CD4-positive, alpha-beta T cell treated with Interleukin-4 for 4 hours (primary cell): ENCODE measurements around the gene ATAD3B.
"Not testable (repeated sequence)": the region's sequence is repeated elsewhere in the genome, so short reads cannot be mapped to it uniquely, and the experiment has no call there.

Experiments
- DNase-seq: peaks from one replicate; pipeline ENCODE4 v3.0.0-alpha.2; 2020

The ATAD3B gene

DNA sequence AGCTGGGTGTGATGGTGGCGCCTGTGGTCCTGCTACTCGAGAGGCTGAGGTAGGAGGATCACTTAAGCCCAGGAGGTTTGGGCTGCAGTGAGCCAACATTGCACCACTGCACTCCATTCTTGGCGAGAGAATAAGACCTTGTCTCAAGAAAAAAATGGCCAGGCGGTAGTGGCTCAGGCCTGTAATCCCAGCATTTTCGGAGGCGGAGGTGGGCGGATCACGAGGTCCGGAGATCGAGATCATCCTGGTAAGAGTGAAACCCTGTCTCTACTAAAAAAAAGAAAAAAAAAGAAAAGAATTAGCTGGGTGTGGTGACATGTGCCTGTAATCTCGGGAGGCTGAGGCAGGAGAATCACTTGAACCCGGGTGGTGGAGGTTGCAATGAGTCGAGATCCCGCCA, 11.3 kb downstream of the ATAD3B start:
- DNase-seq: no peak

GRCh38 chr1:1483714-1484113, 12.1 kb downstream of the ATAD3B start:
- no peak for DNase-seq

GRCh38 chr1:1484976-1485750, 13.6 kb downstream of the ATAD3B start:
- not testable (repeated sequence) for DNase-seq

GRCh38 chr1:1485755-1486317, 14.3 kb downstream of the ATAD3B start:
- DNase-seq: not testable (repeated sequence)

GRCh38 chr1:1487701-1488100, 16.1 kb downstream of the ATAD3B start:
- no peak for DNase-seq

- no peak for DNase-seq
Measured at GRCh38 chr1:1489231-1489630, 17.7 kb downstream of the ATAD3B start.

DNA sequence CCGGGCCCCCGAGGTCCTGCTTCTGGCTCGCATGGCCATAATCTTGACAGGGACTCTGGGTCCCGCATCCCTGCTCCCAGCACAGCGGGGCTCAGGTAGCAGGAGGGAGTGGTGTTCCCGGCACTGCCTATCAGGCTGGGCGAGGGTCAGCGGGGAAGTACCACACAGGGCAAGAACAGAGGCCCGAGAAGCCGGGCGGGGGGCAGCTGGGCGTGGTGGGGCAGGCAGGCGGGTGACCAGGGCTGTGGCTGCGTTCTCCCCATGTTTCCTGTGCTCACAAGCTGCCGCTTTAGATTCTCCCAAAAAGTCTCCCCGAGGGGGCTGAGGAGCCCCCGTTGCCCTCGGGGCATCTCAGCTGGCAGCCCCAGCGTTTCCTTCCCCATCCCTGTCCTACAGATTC, 18.3 kb downstream of the ATAD3B start:
- DNase-seq: no peak

DNA sequence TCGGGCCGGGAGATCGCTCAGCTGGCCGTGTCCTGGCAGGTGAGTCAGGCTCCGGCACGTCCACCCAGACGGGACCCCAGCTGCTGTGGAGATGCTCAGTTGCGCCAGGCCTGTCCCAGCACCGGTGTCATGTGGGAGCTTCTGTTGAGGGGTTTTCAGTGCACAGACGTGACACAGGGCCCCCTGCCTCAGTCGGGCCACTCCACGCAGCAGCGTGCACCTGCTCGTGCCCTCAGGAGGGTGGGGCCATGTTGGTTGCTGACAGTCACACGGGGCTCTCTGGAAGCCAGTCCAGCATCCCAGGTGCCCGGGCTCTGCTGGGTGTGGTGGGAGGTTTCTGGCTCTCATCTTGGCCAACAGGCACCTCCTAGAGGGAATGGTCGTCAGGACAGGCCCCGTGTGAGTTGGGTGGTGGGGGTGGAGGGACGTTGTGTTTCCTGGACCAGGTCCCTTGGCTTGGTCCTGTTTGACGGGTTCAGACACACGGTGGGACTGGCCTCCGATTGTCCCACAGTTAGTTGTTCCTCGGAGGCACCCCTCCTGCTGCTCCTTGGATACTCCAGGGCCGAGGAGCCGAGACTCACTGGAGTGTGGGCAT, 19.2 kb downstream of the ATAD3B start:
- DNase-seq: no peak

- no peak for DNase-seq
Measured at GRCh38 chr1:1491601-1492000, 20.0 kb downstream of the ATAD3B start.

- not testable (repeated sequence) for DNase-seq
Measured at GRCh38 chr1:1494311-1494710, 22.7 kb downstream of the ATAD3B start.

- not testable (repeated sequence) for DNase-seq
Measured at GRCh38 chr1:1495461-1495975, 24.0 kb downstream of the ATAD3B start.

GRCh38 chr1:1504777-1505365, 33.3 kb downstream of the ATAD3B start:
- DNase-seq: peak; percentile 77

DNA sequence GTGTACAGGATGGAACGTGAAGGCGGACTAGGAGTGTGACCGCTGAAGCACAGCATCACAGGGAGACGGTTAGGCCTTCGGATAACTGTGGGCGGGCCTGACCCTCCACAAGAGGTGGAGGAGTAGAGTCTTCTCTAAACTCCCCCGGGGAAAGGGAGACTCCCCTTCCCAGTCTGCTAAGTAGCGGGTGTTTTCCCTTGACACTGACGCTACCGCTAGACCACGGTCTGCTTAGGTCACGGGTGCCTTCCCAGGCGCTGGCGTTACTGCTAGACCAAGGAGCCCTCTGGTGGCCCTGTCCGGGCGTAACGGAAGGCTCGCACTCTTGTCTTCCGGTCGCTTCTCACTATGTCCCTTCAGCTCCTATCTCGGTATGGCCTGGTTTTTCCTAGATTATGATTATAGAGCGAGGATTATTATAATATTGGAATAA, 33.8 kb downstream of the ATAD3B start:
- peak; percentile 35 for DNase-seq

- DNase-seq: not testable (repeated sequence)
Measured at GRCh38 chr1:1505801-1506200, 34.2 kb downstream of the ATAD3B start.

GRCh38 chr1:1507305-1507704, 35.7 kb downstream of the ATAD3B start:
- DNase-seq: no peak

- not testable (repeated sequence) for DNase-seq
Measured at GRCh38 chr1:1508775-1509464, 37.4 kb downstream of the ATAD3B start.

- DNase-seq: not testable (repeated sequence)
Measured at GRCh38 chr1:1509465-1509850, 37.9 kb downstream of the ATAD3B start.

GRCh38 chr1:1510912-1511532, 39.5 kb downstream of the ATAD3B start:
- no peak for DNase-seq

DNA sequence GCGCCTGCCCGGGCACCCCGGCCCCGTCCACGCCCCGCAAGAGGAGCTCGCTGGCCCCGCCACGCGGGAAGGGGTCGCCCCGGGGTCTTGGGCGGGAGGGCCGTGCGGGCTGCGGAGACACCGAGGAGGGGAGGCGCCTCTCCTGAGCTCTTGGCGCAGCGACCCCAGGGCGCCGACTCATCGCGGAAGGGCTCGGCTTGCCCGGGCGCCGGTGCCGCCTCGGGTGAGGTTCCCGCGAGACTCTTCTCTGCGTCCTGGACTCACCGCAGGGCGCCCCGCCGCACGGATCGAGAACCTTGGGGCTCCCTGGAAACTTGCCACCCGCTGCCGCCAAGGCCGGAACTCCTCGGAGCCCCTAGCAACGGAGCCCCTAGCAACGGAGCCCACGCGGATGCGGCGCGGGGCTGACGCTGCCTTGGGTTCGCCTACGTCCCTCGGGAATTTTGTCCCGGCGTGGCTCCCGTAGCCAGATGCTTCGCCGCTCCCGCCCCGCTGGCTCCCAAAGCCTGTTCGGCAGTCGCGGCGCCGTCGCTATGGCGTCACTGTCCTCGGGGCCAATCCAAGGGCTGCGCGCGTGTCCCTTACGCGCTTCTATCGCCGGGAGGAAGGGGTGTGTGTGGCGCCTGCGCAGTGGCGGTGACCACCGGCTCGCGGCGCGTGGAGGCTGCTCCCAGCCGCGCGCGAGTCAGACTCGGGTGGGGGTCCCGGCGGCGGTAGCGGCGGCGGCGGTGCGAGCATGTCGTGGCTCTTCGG, 40.1 kb downstream of the ATAD3B start, which contains the start of gene ATAD3A:
Gene ATAD3A (plus strand): TSS at position 630 of the 753 bp plus-strand sequence. CDS start 107 bp downstream, at position 737.
- DNase-seq: peak; percentile 97

GRCh38 chr1:1512425-1512824, 40.9 kb downstream of the ATAD3B start:
- DNase-seq: not testable (repeated sequence)

- not testable (repeated sequence) for DNase-seq
Measured at GRCh38 chr1:1513675-1514074, 42.1 kb downstream of the ATAD3B start.
